ENCODE results near the gene RASSF4.
A peak's percentile ranks its signal among the peaks of the same experiment; 100 is the strongest.

Gene RASSF4

GRCh38 chr10:44929356-44930255 is 30.0 kb upstream of the RASSF4 start:
- DNase-seq, result no peak

DNA sequence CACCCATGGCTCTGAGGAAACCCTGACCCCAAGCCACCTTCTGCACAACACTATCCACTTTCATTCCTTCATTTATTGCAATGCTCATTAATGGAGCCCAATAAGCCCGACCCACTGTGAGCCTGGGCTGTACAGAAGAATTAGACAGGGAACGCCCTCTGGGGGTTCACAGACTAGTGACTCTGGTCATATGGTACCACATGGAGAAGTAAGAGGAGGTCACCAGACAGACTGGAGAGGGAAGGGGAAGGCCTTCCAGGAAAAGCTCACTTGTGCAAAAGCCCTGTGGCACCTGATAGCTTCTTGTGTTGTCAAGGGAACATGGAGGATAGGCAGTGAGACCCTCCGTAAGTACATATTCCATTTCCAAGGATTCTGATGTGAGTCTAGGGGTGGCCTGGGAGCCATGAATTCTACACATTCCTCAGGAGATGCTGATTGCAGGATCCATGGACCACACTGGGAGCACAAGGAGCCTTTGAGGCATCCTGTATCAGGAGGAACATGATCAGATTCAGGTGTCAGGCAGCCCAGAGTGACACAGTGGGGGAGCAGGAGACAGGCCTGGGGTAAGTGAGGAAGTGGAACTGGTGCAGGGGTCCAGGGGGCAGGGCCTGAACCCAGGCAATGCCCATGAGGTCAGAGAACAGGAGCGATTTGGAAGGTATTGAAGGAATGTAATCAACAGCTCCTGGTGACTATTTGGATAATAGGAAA is 28.5 kb upstream of the RASSF4 start:
- DNase-seq, result no peak

DNA sequence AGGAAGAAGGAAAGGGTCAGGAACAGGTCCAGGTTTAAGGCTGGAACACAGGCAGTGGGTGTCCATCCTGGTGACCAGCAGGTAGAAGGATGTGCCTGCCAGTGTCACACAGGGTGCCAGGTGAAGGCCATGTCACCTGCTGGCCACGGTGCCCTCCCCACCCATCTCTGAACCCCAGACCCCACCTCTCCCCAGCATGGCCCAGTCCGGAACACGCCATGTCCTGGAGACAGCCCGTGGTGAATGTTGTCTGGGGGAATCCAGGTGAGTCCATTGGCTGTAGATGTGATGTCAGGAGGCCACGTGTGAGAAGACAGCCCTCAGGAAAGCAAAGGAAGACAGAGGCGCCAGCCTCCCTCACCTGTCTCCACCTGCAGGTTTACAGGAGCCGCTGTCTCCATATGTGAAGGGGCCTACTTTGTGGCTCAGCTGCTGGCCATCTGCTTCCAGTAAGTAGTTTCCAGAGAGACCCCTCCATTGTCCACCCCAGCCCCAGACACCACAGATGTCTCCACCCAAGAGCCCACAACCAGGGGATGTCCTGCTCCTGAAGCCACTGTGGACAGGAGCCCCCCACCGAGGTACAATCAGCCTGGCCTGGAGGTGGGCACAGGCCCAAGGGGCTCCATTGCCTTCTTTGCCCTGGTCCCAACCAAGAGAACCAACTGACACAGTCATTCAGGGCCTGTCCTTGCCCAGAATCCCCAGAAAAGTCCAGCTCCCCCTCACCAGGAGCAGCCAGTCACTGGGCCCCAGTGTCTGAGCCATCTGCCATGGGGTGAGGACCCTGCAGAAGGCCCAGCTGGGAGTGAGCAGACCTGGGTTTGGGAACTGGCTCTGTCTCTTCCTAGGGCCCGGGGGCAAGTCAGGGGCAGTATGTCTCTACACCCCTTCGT is 27.7 kb upstream of the RASSF4 start:
- no peak for DNase-seq

GRCh38 chr10:44932517-44933450 is 26.8 kb upstream of the RASSF4 start:
- DNase-seq, result peak; percentile 61

DNA sequence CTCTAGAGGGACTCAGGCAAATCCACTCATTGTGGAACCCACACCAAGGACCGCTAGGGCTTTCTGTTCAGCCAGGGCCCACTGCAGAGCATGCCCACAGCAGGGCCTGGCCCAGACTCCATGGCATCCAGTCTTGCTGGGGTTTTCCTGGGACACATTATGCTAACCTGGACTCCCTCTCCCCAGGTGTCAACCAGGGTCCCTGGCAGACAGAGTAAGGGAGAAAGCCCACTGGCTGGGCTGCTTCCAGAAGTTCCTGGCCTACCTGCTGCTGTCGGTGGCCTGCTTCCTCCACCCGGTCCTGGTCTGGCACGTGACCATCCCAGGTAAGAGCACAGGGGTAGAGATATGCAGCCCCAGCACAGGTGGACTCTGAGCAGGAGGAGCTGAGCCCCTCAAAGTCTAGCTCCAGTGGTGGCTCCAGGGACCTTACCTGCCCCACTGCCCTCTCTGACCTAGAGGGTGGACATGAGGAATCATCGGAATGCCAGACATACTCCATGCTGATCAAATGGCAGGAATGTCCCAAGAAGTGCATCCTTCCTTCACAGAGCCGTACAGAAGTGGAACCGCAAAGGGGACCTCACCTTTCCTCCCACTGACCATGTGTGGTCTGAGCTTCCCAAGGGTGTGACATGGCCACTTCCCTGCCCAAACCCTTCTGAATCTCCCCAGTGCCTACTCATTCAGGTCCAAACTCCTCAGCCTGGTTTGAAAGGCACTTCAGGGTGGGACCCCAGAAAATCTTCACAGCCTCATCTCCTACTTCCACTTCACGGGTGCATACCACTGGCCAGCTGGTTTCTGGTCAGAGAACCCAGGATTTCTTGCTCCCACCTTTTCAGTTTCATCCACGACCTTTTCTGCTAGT is 25.9 kb upstream of the RASSF4 start:
- no peak for DNase-seq

DNA sequence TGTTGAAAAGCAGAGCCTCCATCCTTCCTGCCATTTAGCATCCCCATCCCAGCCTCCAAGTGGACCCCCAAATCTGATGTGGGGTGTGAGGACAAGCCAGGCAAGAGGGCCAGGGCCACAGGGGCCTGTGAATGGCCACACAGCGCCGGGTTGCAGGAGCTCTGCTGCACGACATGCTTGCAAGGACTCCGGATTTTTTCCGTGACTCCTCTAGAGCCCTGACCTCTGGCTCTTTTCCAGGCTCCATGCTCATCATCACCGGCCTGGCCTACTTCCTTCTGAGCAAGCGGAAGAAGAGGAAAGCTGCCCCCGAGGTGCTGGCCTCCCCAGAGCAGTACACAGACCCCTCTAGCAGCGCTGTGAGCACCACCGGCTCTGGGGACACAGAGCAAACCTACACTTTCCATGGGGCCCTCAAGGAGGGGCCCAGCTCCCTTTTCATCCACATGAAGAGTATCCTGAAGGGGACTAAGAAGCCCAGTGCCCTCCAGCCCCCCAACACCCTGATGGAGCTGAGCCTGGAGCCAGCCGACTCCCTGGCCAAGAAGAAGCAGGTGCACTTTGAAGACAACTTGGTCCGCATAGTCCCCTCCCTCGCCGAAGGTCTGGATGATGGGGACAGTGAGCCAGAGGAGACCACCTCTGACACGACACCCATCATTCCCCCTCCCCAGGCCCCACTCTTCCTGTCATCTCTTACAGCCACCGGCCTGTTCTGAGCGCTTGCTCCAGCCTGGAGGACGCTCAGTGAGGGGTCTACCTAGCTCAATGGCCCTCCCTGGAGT is 25.0 kb upstream of the RASSF4 start:
- DNase-seq, result no peak

- no peak for DNase-seq
These were observed 24.2 kb upstream of the RASSF4 start for GRCh38 chr10:44935201-44935965.

- no peak for DNase-seq
These were observed 23.7 kb upstream of the RASSF4 start for GRCh38 chr10:44935966-44936295.

DNA sequence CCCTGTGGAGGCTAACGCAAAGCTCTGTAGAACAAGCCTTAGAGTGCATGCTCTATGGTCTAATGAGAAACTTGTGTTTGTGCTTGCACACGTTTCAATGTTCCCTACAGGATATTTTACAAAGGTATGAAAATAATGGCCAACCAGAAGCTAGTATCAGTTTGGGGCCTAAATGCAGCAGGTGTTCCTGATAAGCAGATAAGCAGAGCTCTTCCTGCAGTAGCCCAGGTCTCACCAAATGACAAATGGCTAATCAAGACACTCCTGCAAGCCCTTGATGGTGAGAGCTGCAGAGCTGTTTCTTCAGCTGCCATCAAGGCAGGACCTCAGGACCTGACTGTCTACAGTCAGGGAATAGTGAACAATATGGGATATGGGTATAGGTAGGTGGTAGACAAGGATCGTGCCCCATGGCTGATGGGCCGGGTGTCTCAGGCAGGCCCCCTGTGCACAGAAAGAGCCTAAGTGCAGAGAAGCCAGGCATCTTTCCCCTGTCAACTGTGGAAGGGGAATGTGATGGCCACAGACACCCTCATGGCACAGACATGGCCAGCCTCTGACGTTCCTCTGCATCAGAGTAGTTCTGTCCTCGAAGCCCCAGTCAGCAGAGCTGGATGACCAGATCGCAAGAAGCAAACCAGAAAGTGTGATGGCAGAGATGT is 23.2 kb upstream of the RASSF4 start:
- DNase-seq, result no peak

GRCh38 chr10:44937196-44938005 is 22.2 kb upstream of the RASSF4 start:
- no peak for DNase-seq

GRCh38 chr10:44938956-44939355 is 20.6 kb upstream of the RASSF4 start:
- DNase-seq, result no peak

- no peak for DNase-seq
These were observed 19.8 kb upstream of the RASSF4 start for GRCh38 chr10:44939691-44940401.

- DNase-seq, result no peak
These were observed 15.2 kb upstream of the RASSF4 start for GRCh38 chr10:44944354-44944753.

DNA sequence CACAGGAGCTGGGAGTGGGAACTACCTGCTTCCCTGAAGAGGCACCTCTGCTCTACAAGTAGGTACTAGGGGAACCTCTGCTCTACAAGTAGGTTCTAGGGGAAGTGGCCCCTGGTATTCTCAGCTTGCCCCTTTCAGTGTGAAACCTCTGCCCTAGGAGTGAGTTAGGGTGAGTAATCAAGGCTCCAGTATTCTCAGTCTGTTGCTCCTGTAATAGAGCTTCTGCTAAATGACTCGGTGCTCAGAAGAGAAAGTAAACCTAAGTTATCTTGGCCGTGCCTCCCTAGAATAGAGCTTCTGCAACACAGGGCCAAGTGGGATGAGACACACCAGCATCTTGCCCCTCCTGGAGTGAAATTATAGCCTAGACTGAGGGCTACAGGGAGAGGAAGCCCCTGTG is 13.4 kb upstream of the RASSF4 start:
- no peak for DNase-seq

DNA sequence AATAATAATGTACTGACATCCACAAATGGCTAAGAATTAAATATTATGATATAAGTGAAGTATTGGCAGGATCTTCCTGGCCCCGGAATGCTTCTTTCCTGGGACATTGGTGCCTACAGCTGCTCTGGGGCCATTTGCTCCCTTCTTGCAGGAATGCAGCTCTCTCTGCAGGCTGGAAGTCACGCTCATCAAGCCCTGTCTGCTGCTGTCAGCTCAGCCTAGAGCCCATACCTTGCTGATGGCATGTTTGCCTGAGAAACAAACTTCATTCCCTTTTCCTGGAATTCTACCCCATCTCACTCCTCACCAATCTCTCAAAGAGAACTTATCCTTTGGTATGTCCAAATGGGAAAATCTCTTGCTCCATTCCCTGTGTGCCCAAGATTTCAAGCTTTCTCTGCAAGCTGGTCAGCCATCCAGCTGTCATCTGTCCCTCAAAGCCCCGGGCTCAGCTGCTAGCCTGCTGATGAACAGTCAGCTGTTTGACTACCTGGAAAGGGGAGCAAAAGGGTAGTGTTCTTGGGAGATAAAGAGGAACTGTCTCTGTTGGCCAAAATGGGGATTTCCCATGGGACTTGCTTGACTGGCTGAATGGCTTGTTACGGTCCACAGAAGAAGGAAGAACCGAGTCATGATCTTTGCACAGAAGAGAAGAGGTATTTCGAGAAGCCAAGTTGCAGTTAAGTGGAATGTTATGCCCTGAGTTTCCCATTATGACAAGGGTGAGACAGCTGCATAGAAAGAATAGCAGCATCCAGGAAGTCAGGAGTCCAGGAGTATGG is 12.0 kb upstream of the RASSF4 start:
- DNase-seq, result no peak

- no peak for DNase-seq
These were observed 11.0 kb upstream of the RASSF4 start for GRCh38 chr10:44948642-44949041.

Measured in activated effector memory CD4-positive, alpha-beta T cell treated with Interleukin-2 at 50 U/mL for 16 hours (primary cell).